Vagina (tissue), 2 donors: ENCODE results near the gene TSSK6.

Experiments
- POLR2A ChIP-seq, 2 donors: fragments of 450-650 bp; IDR thresholded peaks; one replicate each; pipeline ENCODE4 v1.6.1; 2017; ENCODE audit warnings: antibody characterized with exemption in 2 of 2, mild to moderate bottlenecking in 2 of 2, moderate library complexity in 2 of 2
- TF ChIP-seq, protein P1 (sequence below), 3 experiments: fragments of 450-650 bp in 2 of 3; fragments of 200-600 bp in 1 of 3; sonication (generic) in 1 of 3; IDR thresholded peaks; one replicate each; pipeline ENCODE4 v1.5.1; 2017 to 2019; ENCODE audit warnings: antibody characterized with exemption in 3 of 3, mild to moderate bottlenecking in 2 of 3, moderate library complexity in 2 of 3

DNA sequence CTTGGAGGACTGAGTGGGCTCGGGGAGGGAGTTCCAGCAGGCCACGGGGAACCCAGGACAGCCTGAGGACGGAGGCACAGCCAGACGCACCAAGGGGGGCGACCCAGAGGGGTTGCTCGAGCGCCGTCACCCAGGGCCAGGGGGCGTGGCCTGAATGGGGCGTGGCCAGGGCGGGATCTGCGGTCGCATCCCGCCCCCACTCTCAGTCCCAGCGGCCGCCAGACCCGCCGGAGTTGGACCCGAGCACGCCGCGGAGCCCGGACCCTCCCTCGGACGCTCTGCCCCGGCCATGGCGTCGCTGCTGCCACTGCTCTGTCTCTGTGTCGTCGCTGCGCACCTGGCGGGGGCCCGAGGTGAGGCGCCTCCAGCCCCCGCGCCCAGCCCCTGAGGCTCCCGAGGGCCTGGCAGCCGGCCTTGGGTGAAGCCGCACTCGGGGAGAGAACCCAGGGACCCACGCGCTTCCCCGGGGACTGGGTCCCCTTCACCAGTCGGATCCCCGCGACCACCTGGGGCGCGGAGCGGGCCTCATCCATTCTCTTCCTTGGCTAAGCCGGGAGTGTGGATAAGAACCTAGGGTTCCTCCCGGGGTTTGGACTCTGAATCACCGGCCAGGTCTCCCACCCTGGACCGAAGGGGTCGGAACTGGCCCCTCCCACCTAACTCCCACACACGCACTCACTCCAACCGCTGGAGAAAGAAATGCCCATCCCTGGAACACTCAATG is 22.9 kb upstream of the TSSK6 start, which contains the start of gene CILP2:
- TF ChIP-seq, protein P1, sequence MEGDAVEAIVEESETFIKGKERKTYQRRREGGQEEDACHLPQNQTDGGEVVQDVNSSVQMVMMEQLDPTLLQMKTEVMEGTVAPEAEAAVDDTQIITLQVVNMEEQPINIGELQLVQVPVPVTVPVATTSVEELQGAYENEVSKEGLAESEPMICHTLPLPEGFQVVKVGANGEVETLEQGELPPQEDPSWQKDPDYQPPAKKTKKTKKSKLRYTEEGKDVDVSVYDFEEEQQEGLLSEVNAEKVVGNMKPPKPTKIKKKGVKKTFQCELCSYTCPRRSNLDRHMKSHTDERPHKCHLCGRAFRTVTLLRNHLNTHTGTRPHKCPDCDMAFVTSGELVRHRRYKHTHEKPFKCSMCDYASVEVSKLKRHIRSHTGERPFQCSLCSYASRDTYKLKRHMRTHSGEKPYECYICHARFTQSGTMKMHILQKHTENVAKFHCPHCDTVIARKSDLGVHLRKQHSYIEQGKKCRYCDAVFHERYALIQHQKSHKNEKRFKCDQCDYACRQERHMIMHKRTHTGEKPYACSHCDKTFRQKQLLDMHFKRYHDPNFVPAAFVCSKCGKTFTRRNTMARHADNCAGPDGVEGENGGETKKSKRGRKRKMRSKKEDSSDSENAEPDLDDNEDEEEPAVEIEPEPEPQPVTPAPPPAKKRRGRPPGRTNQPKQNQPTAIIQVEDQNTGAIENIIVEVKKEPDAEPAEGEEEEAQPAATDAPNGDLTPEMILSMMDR (IDR thresholded peaks at IDR 0.05): no peak
- no peak for TF ChIP-seq POLR2A (IDR thresholded peaks at IDR 0.05)
